CD4-positive, alpha-beta T cell treated with Interleukin-6 at 100 ng/mL for 8 hours (primary cell): ENCODE data around the gene OR6B1.
"Not testable (repeated sequence)": the region's sequence is repeated elsewhere in the genome, so short reads cannot be mapped to it uniquely, and the experiment has no call there.

Experiments used
- DNase-seq: peaks from one replicate; pipeline ENCODE4 v3.0.0-alpha.2; 2020; ENCODE audit warnings: mixed read lengths, low spot score

The OR6B1 gene

GRCh38 chr7:144038887-144039286 lies 38.8 kb downstream of the OR6B1 start:
- DNase-seq, result no peak

- no peak for DNase-seq
These were observed 48.5 kb downstream of the OR6B1 start, which contains the start of gene OR2A5 for GRCh38 chr7:144048648-144049047. Gene OR2A5, plus strand, starts transcription at chr7:144048948. Its CDS starts 1,454 bp downstream, at chr7:144050402.

DNA sequence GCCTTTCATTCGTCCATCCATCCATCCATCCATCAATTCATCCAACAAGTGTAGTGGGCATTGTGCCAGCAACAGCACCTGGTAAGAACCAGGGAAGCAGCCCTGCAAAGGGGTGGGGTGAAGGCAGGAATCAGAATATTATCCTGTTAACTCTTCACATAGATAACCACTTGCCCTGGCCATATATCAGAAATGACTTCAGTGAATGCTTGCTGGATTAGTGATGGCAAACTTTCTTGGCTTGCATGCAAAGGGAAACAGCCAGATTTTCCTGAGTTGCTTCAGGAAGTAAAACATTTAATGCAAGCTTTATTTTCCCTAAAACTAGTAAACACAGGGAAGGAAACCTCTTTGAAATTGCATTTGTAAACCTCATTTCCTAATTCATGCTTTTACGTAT lies 49.4 kb downstream of the OR6B1 start:
- DNase-seq, result no peak

DNA sequence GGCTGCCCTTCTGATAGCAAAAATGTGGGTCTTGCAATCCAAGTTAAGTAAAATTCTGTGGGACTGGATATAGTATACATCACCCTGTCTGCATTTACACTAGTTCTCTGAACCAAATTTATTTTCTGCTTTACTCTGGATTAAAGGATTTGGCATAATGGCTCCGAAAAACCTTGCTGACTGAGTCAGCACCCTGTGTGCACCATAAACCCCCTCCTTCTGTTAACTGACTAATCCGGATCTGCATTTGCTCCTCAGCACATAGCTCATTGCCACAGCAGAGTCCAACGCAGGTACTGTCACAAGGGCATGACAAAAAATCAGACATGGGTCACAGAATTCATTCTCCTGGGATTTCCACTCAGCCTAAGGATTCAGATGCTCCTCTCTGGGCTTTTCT lies 50.0 kb downstream of the OR6B1 start:
- no peak for DNase-seq

GRCh38 chr7:144050884-144051283 lies 50.8 kb downstream of the OR6B1 start:
- not testable (repeated sequence) for DNase-seq

- DNase-seq, result no peak
These were observed 57.8 kb downstream of the OR6B1 start for GRCh38 chr7:144057954-144058353.
